H9 (cell line): Measurements from ENCODE around the gene SMYD5. TPM values are rescaled to one million over a fixed set of nuclear protein-coding genes. Genes with fewer than 3 reads are reported as not detected.

ENCODE experiments used
- DNase-seq: peaks from one replicate; pipeline ENCODE4 v3.0.0-alpha.2; 2017
- H2AFZ ChIP-seq: one replicate; pipeline ENCODE4 v1.6.1; 2013; ENCODE audit warnings: mild to moderate bottlenecking, low read length, control low read depth, moderate library complexity
- H2AK5ac ChIP-seq: 2 replicates; pipeline ENCODE4 v1.6.1; 2013; ENCODE audit warnings: low read length, control low read depth, mixed read lengths; ENCODE audit not compliant: insufficient read length
- H2BK120ac ChIP-seq: one replicate; pipeline ENCODE4 v1.6.1; 2013; ENCODE audit warnings: low read depth, mild to moderate bottlenecking, low read length, control low read depth, inconsistent platforms; ENCODE audit not compliant: poor library complexity, severe bottlenecking
- H2BK12ac ChIP-seq: 2 replicates; pipeline ENCODE4 v1.6.1; 2013; ENCODE audit warnings: low read length, control low read depth, mixed read lengths, low read depth; ENCODE audit not compliant: insufficient read length
- H2BK15ac ChIP-seq: 2 replicates; pipeline ENCODE4 v1.6.1; 2013; ENCODE audit warnings: low read depth, low read length, control low read depth
- H2BK20ac ChIP-seq: one replicate; pipeline ENCODE4 v1.6.1; 2013; ENCODE audit warnings: low read depth, mild to moderate bottlenecking, low read length, control low read depth, inconsistent platforms; ENCODE audit not compliant: poor library complexity, severe bottlenecking
- H2BK5ac ChIP-seq: 2 replicates; pipeline ENCODE4 v1.6.1; 2013; ENCODE audit warnings: low read length, control low read depth, mixed read lengths; ENCODE audit not compliant: insufficient read length
- H3K14ac ChIP-seq: 2 replicates; pipeline ENCODE4 v1.6.1; 2013; ENCODE audit warnings: low read length, control low read depth; ENCODE audit not compliant: insufficient read depth
- H3K18ac ChIP-seq: 2 replicates; pipeline ENCODE4 v1.6.1; 2013; ENCODE audit warnings: low read depth, mild to moderate bottlenecking, mixed read lengths, low read length, control low read depth; ENCODE audit not compliant: insufficient read length
- H3K23ac ChIP-seq: 2 replicates; pipeline ENCODE4 v1.6.1; 2013; ENCODE audit warnings: low read length, control low read depth, mixed read lengths, low read depth; ENCODE audit not compliant: insufficient read length
- H3K23me2 ChIP-seq: 2 replicates; pipeline ENCODE4 v1.6.1; 2013; ENCODE audit warnings: low read depth, mild to moderate bottlenecking, mixed read lengths, low read length, control low read depth; ENCODE audit not compliant: insufficient read length, poor library complexity, severe bottlenecking
- H3K27ac ChIP-seq: 2 replicates; pipeline ENCODE4 v1.5.1; 2013; ENCODE audit warnings: low read length, control low read depth, mixed read lengths, low read depth; ENCODE audit not compliant: insufficient read length
- H3K27me3 ChIP-seq: 2 replicates; pipeline ENCODE4 v1.6.1; 2013; ENCODE audit warnings: low read length, control low read depth, inconsistent platforms; ENCODE audit not compliant: insufficient read depth
- H3K4ac ChIP-seq: 2 replicates; pipeline ENCODE4 v1.6.1; 2013; ENCODE audit warnings: low read depth, mild to moderate bottlenecking, control low read depth, inconsistent platforms, low read length, moderate library complexity
- H3K4me1 ChIP-seq: 2 replicates; pipeline ENCODE4 v1.6.1; 2013; ENCODE audit warnings: low read length, control low read depth, inconsistent platforms; ENCODE audit not compliant: insufficient read depth
- H3K4me2 ChIP-seq: 2 replicates; pipeline ENCODE4 v1.6.1; 2013; ENCODE audit warnings: low read length, control low read depth, mixed read lengths; ENCODE audit not compliant: insufficient read length, insufficient read depth
- H3K56ac ChIP-seq: 2 replicates; pipeline ENCODE4 v1.6.1; 2013; ENCODE audit warnings: low read depth, mild to moderate bottlenecking, mixed read lengths, low read length, control low read depth; ENCODE audit not compliant: insufficient read length
- H3K79me1 ChIP-seq: 2 replicates; pipeline ENCODE4 v1.6.1; 2013; ENCODE audit warnings: low read depth, mild to moderate bottlenecking, moderate library complexity, low read length, control low read depth, inconsistent platforms; ENCODE audit not compliant: insufficient read depth, poor library complexity, severe bottlenecking
- H3K79me2 ChIP-seq: 2 replicates; pipeline ENCODE4 v1.6.1; 2013; ENCODE audit warnings: low read length, control low read depth, inconsistent platforms; ENCODE audit not compliant: insufficient read depth
- H3K9ac ChIP-seq: 2 replicates; pipeline ENCODE4 v1.6.1; 2013; ENCODE audit warnings: low read length, control low read depth, mixed read lengths; ENCODE audit not compliant: insufficient read length; ENCODE audit errors: extremely low read depth
- H3K9me3 ChIP-seq: one replicate; pipeline ENCODE4 v1.6.1; 2013; ENCODE audit warnings: low read depth, low read length, inconsistent platforms; ENCODE audit not compliant: control insufficient read depth
- H3T11ph ChIP-seq: one replicate; pipeline ENCODE4 v1.6.1; 2013; ENCODE audit warnings: mild to moderate bottlenecking, low read length, control low read depth, inconsistent platforms
- H4K20me1 ChIP-seq: one replicate; pipeline ENCODE4 v1.6.1; 2013; ENCODE audit not compliant: control insufficient read depth, insufficient read length, insufficient read depth
- H4K5ac ChIP-seq: 2 replicates; pipeline ENCODE4 v1.6.1; 2013; ENCODE audit warnings: low read depth, mild to moderate bottlenecking, mixed read lengths, low read length, control low read depth; ENCODE audit not compliant: insufficient read length
- H4K8ac ChIP-seq: replicated peaks from 2 replicates; pipeline ENCODE4 v1.6.1; 2013; ENCODE audit warnings: low read length, control low read depth, mixed read lengths, low read depth; ENCODE audit not compliant: insufficient read length
- H4K91ac ChIP-seq: 2 replicates; pipeline ENCODE4 v1.6.1; 2013; ENCODE audit warnings: low read depth, mild to moderate bottlenecking, moderate library complexity, mixed read lengths, low read length, control low read depth; ENCODE audit not compliant: insufficient read length
- H3K27ac Mint-ChIP-seq, 3 experiments: 2 replicates in 2 of 3; 3 replicates in 1 of 3; pipeline ENCODE4 v1.8.0; 2020 to 2021; ENCODE audit warnings: mixed read lengths in 3 of 3, mild to moderate bottlenecking in 1 of 3, moderate library complexity in 1 of 3
- H3K27me3 Mint-ChIP-seq: 2 replicates; pipeline ENCODE4 v1.8.0; 2021; ENCODE audit warnings: low read depth, mild to moderate bottlenecking, moderate library complexity, mixed read lengths
- H3K36me3 Mint-ChIP-seq, 3 experiments: 2 replicates in 2 of 3; 3 replicates in 1 of 3; pipeline ENCODE4 v1.8.0; 2020 to 2021; ENCODE audit warnings: low read depth in 3 of 3, mixed read lengths in 3 of 3; ENCODE audit not compliant: insufficient read depth in 1 of 3
- H3K4me1 Mint-ChIP-seq, 2 experiments: 2 replicates each; pipeline ENCODE4 v1.8.0; 2020; ENCODE audit warnings: mixed read lengths in 2 of 2
- H3K4me3 Mint-ChIP-seq, 2 experiments: 2 replicates in 1 of 2; 3 replicates in 1 of 2; pipeline ENCODE4 v1.8.0; 2020 to 2021; ENCODE audit warnings: mild to moderate bottlenecking in 2 of 2, mixed read lengths in 2 of 2, moderate library complexity in 1 of 2
- H3K9me3 Mint-ChIP-seq, 2 experiments: 2 replicates in 1 of 2; 3 replicates in 1 of 2; pipeline ENCODE4 v1.8.0; 2020; ENCODE audit warnings: mild to moderate bottlenecking in 2 of 2, mixed read lengths in 2 of 2, moderate library complexity in 1 of 2
- WGBS: extraction: QIAGEN DNeasy Blood & Tissue Kit; methylation state at CpG from one replicate; pipeline ENCODE4 v1.1.7; 2013; ENCODE audit warnings: missing lambda C conversion rate, low lambda C conversion rate, mixed read lengths; ENCODE audit not compliant: insufficient read length; ENCODE audit errors: extremely low coverage; 5-methylcytosine and 5-hydroxymethylcytosine counted together
- total RNA-seq: library from RNA; stranded (reverse); gene quantifications from 2 replicates; pipeline ENCODE4 v1.2.1, GENCODE V29; 2021
- TF ChIP-seq, protein P1 (sequence below): fragments of 200-600 bp; sonication (generic); conservative IDR thresholded peaks from 3 replicates; pipeline ENCODE4 v1.8.0; 2021; ENCODE audit warnings: antibody characterized with exemption, mild to moderate bottlenecking

SMYD5 gene
- total RNA-seq, 1 experiment from 2014 or later: 45.2 TPM

DNA sequence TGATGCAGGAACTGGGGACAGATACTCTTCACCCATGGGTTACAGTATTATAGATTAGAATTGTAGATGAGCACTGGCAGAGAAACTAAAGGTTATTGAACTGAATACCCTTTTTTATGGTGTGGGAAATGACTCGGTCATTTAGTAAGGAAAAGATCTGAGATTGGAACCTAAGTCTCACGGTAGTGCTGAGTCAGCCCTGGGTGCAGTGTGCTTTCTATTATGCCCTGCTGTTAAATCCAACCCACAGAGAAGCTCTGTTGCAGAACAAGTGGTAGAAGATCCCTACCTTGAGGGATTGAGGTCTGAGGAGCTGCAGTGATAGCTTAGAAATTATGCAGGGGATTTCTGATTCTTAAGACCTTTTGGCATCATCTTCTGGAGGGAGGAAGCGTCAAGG, 32.8 kb downstream of the SMYD5 start:
- no peaks in the 10 kb centered on the region for H3K4me1 Mint-ChIP-seq

More for the DNA sequence above, 32.8 kb downstream of the SMYD5 start:
- TF ChIP-seq, protein P1, sequence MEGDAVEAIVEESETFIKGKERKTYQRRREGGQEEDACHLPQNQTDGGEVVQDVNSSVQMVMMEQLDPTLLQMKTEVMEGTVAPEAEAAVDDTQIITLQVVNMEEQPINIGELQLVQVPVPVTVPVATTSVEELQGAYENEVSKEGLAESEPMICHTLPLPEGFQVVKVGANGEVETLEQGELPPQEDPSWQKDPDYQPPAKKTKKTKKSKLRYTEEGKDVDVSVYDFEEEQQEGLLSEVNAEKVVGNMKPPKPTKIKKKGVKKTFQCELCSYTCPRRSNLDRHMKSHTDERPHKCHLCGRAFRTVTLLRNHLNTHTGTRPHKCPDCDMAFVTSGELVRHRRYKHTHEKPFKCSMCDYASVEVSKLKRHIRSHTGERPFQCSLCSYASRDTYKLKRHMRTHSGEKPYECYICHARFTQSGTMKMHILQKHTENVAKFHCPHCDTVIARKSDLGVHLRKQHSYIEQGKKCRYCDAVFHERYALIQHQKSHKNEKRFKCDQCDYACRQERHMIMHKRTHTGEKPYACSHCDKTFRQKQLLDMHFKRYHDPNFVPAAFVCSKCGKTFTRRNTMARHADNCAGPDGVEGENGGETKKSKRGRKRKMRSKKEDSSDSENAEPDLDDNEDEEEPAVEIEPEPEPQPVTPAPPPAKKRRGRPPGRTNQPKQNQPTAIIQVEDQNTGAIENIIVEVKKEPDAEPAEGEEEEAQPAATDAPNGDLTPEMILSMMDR: no peak
- no peak overlapping the region for H2AFZ ChIP-seq
- no peak overlapping the region for H2BK20ac ChIP-seq
- WGBS: no CpG with 5 or more reads among the region's 3 CpGs
- no peak overlapping the region for H3K4me2 ChIP-seq
- no peak overlapping the region for H4K8ac ChIP-seq
- no peaks in the 10 kb centered on the region for H3K27me3 ChIP-seq
- no peaks in the 10 kb centered on the region for H3K27me3 Mint-ChIP-seq
- H3K23me2 ChIP-seq: no peaks in the 10 kb centered on the region
- H4K91ac ChIP-seq: no peak overlapping the region
- no peak overlapping the region for H3K23ac ChIP-seq
- H3K27ac ChIP-seq: no peak overlapping the region
- H3K9ac ChIP-seq: no peak overlapping the region
- no peak overlapping the region for H3K56ac ChIP-seq
- no peak overlapping the region for H3T11ph ChIP-seq
- no peak overlapping the region for H3K4me3 Mint-ChIP-seq
- peaks cover 61 to 93% (median 91%) of the 10 kb centered on the region in 3 experiments for H3K36me3 Mint-ChIP-seq
- no peaks in the 10 kb centered on the region for H3K79me2 ChIP-seq
- DNase-seq: no peak
- H2BK5ac ChIP-seq: no peak overlapping the region
- no peak overlapping the region for H4K5ac ChIP-seq
- H3K14ac ChIP-seq: no peak overlapping the region
- no peak overlapping the region for H3K4ac ChIP-seq
- no peaks in the 10 kb centered on the region for H3K4me1 ChIP-seq
- H2BK120ac ChIP-seq: no peak overlapping the region
- H3K9me3 Mint-ChIP-seq: no peaks in the 10 kb centered on the region
- no peaks in the 10 kb centered on the region for H4K20me1 ChIP-seq
- no peak overlapping the region for H2AK5ac ChIP-seq
- H3K9me3 ChIP-seq: no peaks in the 10 kb centered on the region
- peak overlapping the region in 1 of 3 experiments; percentile 37; a peak in 2 of 7 replicates for H3K27ac Mint-ChIP-seq
- no peak overlapping the region for H3K18ac ChIP-seq
- H3K79me1 ChIP-seq: no peaks in the 10 kb centered on the region
- H2BK15ac ChIP-seq: no peak overlapping the region
- no peak overlapping the region for H2BK12ac ChIP-seq
